SK-N-SH (cell line): ENCODE data around the gene CREB5. TPM values are rescaled to one million over a fixed set of nuclear protein-coding genes. Genes with fewer than 3 reads are reported as not detected.

Experiments
- CTCF ChIA-PET: fragments of 300-600, 350-600 bp; formaldehyde crosslinking; extraction: SDS; loops from one replicate; lab custom pipeline; 2021; lab: Yijun Ruan, JAX
- POLR2A ChIA-PET: fragments of 350-600 bp; sonication (Branson Sonifier 250); formaldehyde crosslinking; extraction: SDS; loops from one replicate; lab custom pipeline; 2020; ENCODE audit warnings: antibody characterized with exemption, inconsistent platforms; lab: Yijun Ruan, JAX
- DNase-seq: peaks from one replicate; pipeline ENCODE4 v3.0.0; 2012
- H2AFZ ChIP-seq: fragments of 200-600 bp; sonication (generic); 2 replicates; pipeline ENCODE4 v1.8.1; 2016; ENCODE audit warnings: antibody characterized with exemption, mild to moderate bottlenecking, low read depth
- H3F3A ChIP-seq: fragments of 200-600 bp; sonication (generic); replicated peaks from 2 replicates; pipeline ENCODE3; 2016; ENCODE audit warnings: antibody characterized with exemption, mild to moderate bottlenecking; ENCODE audit not compliant: insufficient read depth
- H3K27ac ChIP-seq, 2 experiments: fragments of 200-500 bp in 1 of 2; fragments of 200-600 bp in 1 of 2; sonication (Bioruptor generic) in 1 of 2; sonication (generic), shearing (Covaris generic) in 1 of 2; 2 replicates each; pipeline versions ENCODE4 v1.5.1 to v1.6.1; 2014 to 2016; ENCODE audit warnings: low read depth in 2 of 2, inconsistent platforms in 1 of 2, low read length in 1 of 2, mild to moderate bottlenecking in 1 of 2, mixed read lengths in 1 of 2
- H3K27me3 ChIP-seq: fragments of 200-600 bp; sonication (generic), shearing (Covaris generic); 2 replicates; pipeline ENCODE4 v1.6.1; 2016; ENCODE audit warnings: mixed run types; ENCODE audit not compliant: insufficient read depth
- H3K36me3 ChIP-seq, 2 experiments: fragments of 200-500 bp in 1 of 2; fragments of 200-600 bp in 1 of 2; sonication (Bioruptor generic) in 1 of 2; sonication (generic) in 1 of 2; replicated peaks in 1 of 2; 2 replicates each; pipeline versions ENCODE3 to v1.5.1; 2014 to 2016; ENCODE audit warnings: low read length in 1 of 2, mild to moderate bottlenecking in 1 of 2; ENCODE audit not compliant: insufficient read depth in 2 of 2, control insufficient read depth in 1 of 2
- H3K4me1 ChIP-seq, 2 experiments: fragments of 200-500 bp in 1 of 2; fragments of 200-600 bp in 1 of 2; sonication (Bioruptor generic) in 1 of 2; sonication (generic), shearing (Covaris generic) in 1 of 2; 2 replicates each; pipeline versions ENCODE4 v1.5.1 to v1.6.1; 2014 to 2016; ENCODE audit warnings: low read depth in 1 of 2, low read length in 1 of 2, mixed run types in 1 of 2; ENCODE audit not compliant: insufficient read depth in 2 of 2, control insufficient read depth in 1 of 2
- H3K4me2 ChIP-seq: fragments of 200-600 bp; sonication (generic), shearing (Covaris generic); 2 replicates; pipeline ENCODE4 v1.6.1; 2017; ENCODE audit warnings: mixed run types
- H3K4me3 ChIP-seq, 2 experiments: fragments of 200-500 bp in 1 of 2; fragments of 200-600 bp in 1 of 2; sonication (Bioruptor generic) in 1 of 2; sonication (generic), shearing (Covaris generic) in 1 of 2; 2 replicates each; pipeline versions ENCODE4 v1.5.1 to v1.8.1; 2014 to 2016; ENCODE audit warnings: low read depth in 2 of 2, inconsistent platforms in 1 of 2, low read length in 1 of 2, mild to moderate bottlenecking in 1 of 2, mixed read lengths in 1 of 2, moderate library complexity in 1 of 2
- H3K79me2 ChIP-seq: fragments of 200-600 bp; sonication (generic); 2 replicates; pipeline ENCODE4 v1.8.1; 2017; ENCODE audit warnings: mild to moderate bottlenecking; ENCODE audit not compliant: insufficient read depth
- H3K9ac ChIP-seq: fragments of 200-600 bp; sonication (generic); 2 replicates; pipeline ENCODE4 v1.6.1; 2017; ENCODE audit warnings: mixed run types
- H3K9me2 ChIP-seq: fragments of 200-600 bp; sonication (generic); 2 replicates; pipeline ENCODE4 v1.6.1; 2017; ENCODE audit warnings: mixed run types
- H3K9me3 ChIP-seq: fragments of 200-600 bp; sonication (generic); 2 replicates; pipeline ENCODE4 v1.6.1; 2017; ENCODE audit warnings: mixed run types, mild to moderate bottlenecking, moderate library complexity
- H4K20me1 ChIP-seq: fragments of 200-600 bp; sonication (generic); 2 replicates; pipeline ENCODE4 v1.6.1; 2017; ENCODE audit warnings: mild to moderate bottlenecking, mixed run types; ENCODE audit not compliant: insufficient read depth
- CTCF ChIP-seq: fragments of 200-600 bp; sonication (generic); IDR thresholded peaks from 2 replicates; pipeline ENCODE4 v1.6.1; 2017; ENCODE audit warnings: antibody characterized with exemption, mild to moderate bottlenecking, moderate library complexity
- EP300 ChIP-seq, 2 experiments: IDR thresholded peaks; 2 replicates each; pipeline versions ENCODE4 v1.4.0 to v1.6.1; 2012; ENCODE audit warnings: borderline replicate concordance in 1 of 2, low read depth in 1 of 2, low read length in 1 of 2
- FOXM1 ChIP-seq: IDR thresholded peaks from 2 replicates; pipeline ENCODE4 v1.4.0; 2012; ENCODE audit warnings: low read depth, mild to moderate bottlenecking
- GABPA ChIP-seq: IDR thresholded peaks from 2 replicates; pipeline ENCODE4 v1.4.0; 2012; ENCODE audit warnings: low read depth, mild to moderate bottlenecking
- NRF1 ChIP-seq: IDR thresholded peaks from 2 replicates; pipeline ENCODE4 v1.6.1; 2012; ENCODE audit warnings: low read depth, mild to moderate bottlenecking, low read length
- PBX3 ChIP-seq: IDR thresholded peaks from 2 replicates; pipeline ENCODE4; 2012
- RAD21 ChIP-seq: IDR thresholded peaks from 2 replicates; pipeline ENCODE4 v1.6.1; 2012; ENCODE audit warnings: mild to moderate bottlenecking, low read length
- RCOR1 ChIP-seq: fragments of 150-350 bp; IDR thresholded peaks from 2 replicates; pipeline ENCODE4 v1.6.1; 2017; ENCODE audit warnings: antibody characterized with exemption, low read length
- TAF1 ChIP-seq: IDR thresholded peaks from 2 replicates; pipeline ENCODE4 v1.6.1; 2012; ENCODE audit warnings: low read depth, mild to moderate bottlenecking, low read length, moderate library complexity, borderline replicate concordance
- WGBS: methylation state at CpG from one replicate; pipeline ENCODE4 v1.1.6; 2017; ENCODE audit warnings: low lambda C conversion rate; 5-methylcytosine and 5-hydroxymethylcytosine counted together
- polyA plus RNA-seq, 3 experiments: library from polyadenylated mRNA; depleted of rRNA; stranded (reverse); fragments of >200 nt; gene quantifications; 2 replicates each; pipeline ENCODE4 v1.2.3, GENCODE V29; 2012

Gene CREB5
- polyA plus RNA-seq (2012; rRNA removed): 14.2 and 19.3 TPM in 2 replicates
- 7.0 and 8.3 TPM in 2 replicates for polyA plus RNA-seq (2012; cell fraction: cytosol; rRNA removed)
- 15.8 and 32.8 TPM in 2 replicates for polyA plus RNA-seq (2012; cell fraction: nucleus; rRNA removed)

- CTCF ChIA-PET: interaction anchor here (0.8 to 1.6 kb wide), 12 partner anchors 14 to 216 kb away, joined by 3 to 8 read pairs (median 4); no protein-coding TSS in a partner anchor
- DNase-seq: no peak
Observed at GRCh38 chr7:28411876-28412662, at the start of gene CREB5. Gene CREB5 (plus strand): TSS chr7:28412518. CDS start chr7:28412915, 397 bp downstream.

GRCh38 chr7:28362812-28363211 is 49.5 kb upstream of the CREB5 start:
- ChIA-PET CTCF (interaction anchor here (0.9 to 6.7 kb wide), 19 partner anchors 9 to 491 kb away, joined by 3 to 69 read pairs (median 4); no protein-coding TSS in a partner anchor), POLR2A (interaction anchor here (0.6 kb wide), 1 partner anchor 189 kb away, joined by 3 read pairs; no protein-coding TSS in a partner anchor)
- Histone ChIP-seq H3K27ac (no peak overlapping the region), H3K27me3 (no peaks in the 10 kb centered on the region), H3K36me3 (no peaks in the 10 kb centered on the region), H3K9ac (no peak overlapping the region), H3K4me3 (no peak overlapping the region), H2AFZ (no peak overlapping the region), H3F3A (peaks cover 3% of the 10 kb centered on the region), H3K79me2 (no peaks in the 10 kb centered on the region), H3K9me3 (no peaks in the 10 kb centered on the region), H3K4me2 (no peak overlapping the region), H4K20me1 (no peaks in the 10 kb centered on the region), H3K9me2 (no peaks in the 10 kb centered on the region), H3K4me1 (peaks cover 3 to 6% of the 10 kb centered on the region in 2 experiments; a peak in 2 of 4 replicates)
- DNase-seq: no peak
- TF ChIP-seq RAD21: peak; percentile 6; the same call in 1 of the 2 replicates
- no peak for TF ChIP-seq EP300 (IDR thresholded peaks at IDR 0.05; ENCODE audit: borderline replicate concordance in 1 of 2, low read depth in 1 of 2, low read length in 1 of 2)
- peak; percentile 45 for TF ChIP-seq CTCF

More at GRCh38 chr7:28411876-28412662, at the start of gene CREB5:
- TF ChIP-seq RAD21: peak; percentile 55; the same call in 1 of the 2 replicates
- no peak for TF ChIP-seq TAF1
- H3K9me2 ChIP-seq: no peaks in the 10 kb centered on the region
- 85% methylated on average over 8 of the region's 8 CpGs for WGBS
- no peaks in the 10 kb centered on the region for H4K20me1 ChIP-seq
- H3F3A ChIP-seq: peaks cover 9% of the 10 kb centered on the region
- POLR2A ChIA-PET: no interaction called here
- H2AFZ ChIP-seq: no peak within 1 kb of the TSS
- no peaks in the 10 kb centered on the region for H3K36me3 ChIP-seq
- H3K9ac ChIP-seq: no peak within 1 kb of the TSS
- H3K27me3 ChIP-seq: no peaks in the 10 kb centered on the region; the same call in 1 of the 2 replicates
- H3K27ac ChIP-seq: no peak within 1 kb of the TSS
- H3K4me2 ChIP-seq: no peak within 1 kb of the TSS
- H3K9me3 ChIP-seq: no peaks in the 10 kb centered on the region
- no peak within 1 kb of the TSS for H3K4me3 ChIP-seq
- no peaks in the 10 kb centered on the region for H3K79me2 ChIP-seq
- H3K4me1 ChIP-seq: peaks cover 3 to 24% of the 10 kb centered on the region in 2 experiments; a peak in 2 of 4 replicates

- no peak overlapping the region for H3K9ac ChIP-seq
- H3K79me2 ChIP-seq: no peaks in the 10 kb centered on the region
- CTCF ChIA-PET: interaction anchor here (0.6 to 6.7 kb wide), 16 partner anchors 8 to 490 kb away, joined by 3 to 69 read pairs (median 4); no protein-coding TSS in a partner anchor
- 56% methylated on average over 3 of the region's 3 CpGs for WGBS
- no peak overlapping the region for H3K4me2 ChIP-seq
- H2AFZ ChIP-seq: no peak overlapping the region
- POLR2A ChIA-PET: no interaction called here
- H3K27me3 ChIP-seq: no peaks in the 10 kb centered on the region
- no peaks in the 10 kb centered on the region for H3K9me3 ChIP-seq
- H3K9me2 ChIP-seq: no peaks in the 10 kb centered on the region
- no peak overlapping the region for H3K4me3 ChIP-seq
- DNase-seq: no peak
- no peak overlapping the region for H3K27ac ChIP-seq
- H3F3A ChIP-seq: no peaks in the 10 kb centered on the region
- no peaks in the 10 kb centered on the region for H3K36me3 ChIP-seq
- TF ChIP-seq FOXM1 (no peak), NRF1 (no peak), CTCF (peak; percentile 45), PBX3 (no peak), GABPA (no peak), RCOR1 (no peak)
- H3K4me1 ChIP-seq: no peaks in the 10 kb centered on the region
- no peaks in the 10 kb centered on the region for H4K20me1 ChIP-seq
Observed at GRCh38 chr7:28364082-28364481, 48.2 kb upstream of the CREB5 start.
